B cell (primary cell): ENCODE measurements around the gene TRIM38.

Source experiments
- EZH2 ChIP-seq: IDR thresholded peaks from 2 replicates; pipeline ENCODE4 v1.6.1; 2012; ENCODE audit warnings: borderline replicate concordance, low read depth, mild to moderate bottlenecking, moderate library complexity, low read length; ENCODE audit not compliant: insufficient read depth, poor library complexity, severe bottlenecking
- TF ChIP-seq, protein P1 (sequence below): fragments of 200-600 bp; IDR thresholded peaks from one replicate; pipeline ENCODE4 v1.8.0; 2022; ENCODE audit warnings: antibody characterized with exemption, mild to moderate bottlenecking

DNA sequence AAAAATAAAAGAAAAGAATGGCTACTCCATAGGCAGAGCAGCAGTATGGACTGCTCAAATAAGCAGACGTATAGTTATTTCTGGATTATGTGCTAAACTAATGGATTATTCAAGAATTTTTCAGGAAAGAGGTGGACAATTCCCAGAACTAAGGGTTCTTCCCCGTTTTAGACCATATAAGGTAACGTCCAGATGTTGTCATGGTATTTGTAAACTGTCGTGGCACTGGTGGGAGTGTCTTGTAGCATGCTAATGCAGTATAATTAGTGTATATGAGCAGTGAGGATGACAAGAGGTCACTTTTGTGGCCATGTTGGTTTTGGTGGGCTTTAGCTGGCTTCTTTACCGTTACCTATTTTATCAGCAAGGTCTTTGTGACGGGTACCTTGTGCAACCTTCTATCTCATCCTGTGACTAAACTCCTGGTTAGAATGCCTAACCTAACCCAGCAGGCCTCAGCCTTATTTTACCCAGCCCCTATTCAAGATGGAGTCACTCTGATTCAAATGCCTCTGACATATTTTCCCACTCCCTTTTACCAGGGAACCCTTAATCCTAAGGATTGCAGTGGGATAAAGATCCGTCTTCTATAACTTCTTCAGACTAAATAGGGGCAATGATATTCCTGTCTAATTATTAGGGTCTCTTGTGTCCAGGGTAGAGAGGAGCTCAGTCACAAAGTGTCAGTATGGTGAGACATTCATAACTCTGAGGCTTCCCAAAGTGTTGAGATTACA, 11.1 kb upstream of the TRIM38 start:
- TF ChIP-seq, protein P1, sequence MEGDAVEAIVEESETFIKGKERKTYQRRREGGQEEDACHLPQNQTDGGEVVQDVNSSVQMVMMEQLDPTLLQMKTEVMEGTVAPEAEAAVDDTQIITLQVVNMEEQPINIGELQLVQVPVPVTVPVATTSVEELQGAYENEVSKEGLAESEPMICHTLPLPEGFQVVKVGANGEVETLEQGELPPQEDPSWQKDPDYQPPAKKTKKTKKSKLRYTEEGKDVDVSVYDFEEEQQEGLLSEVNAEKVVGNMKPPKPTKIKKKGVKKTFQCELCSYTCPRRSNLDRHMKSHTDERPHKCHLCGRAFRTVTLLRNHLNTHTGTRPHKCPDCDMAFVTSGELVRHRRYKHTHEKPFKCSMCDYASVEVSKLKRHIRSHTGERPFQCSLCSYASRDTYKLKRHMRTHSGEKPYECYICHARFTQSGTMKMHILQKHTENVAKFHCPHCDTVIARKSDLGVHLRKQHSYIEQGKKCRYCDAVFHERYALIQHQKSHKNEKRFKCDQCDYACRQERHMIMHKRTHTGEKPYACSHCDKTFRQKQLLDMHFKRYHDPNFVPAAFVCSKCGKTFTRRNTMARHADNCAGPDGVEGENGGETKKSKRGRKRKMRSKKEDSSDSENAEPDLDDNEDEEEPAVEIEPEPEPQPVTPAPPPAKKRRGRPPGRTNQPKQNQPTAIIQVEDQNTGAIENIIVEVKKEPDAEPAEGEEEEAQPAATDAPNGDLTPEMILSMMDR, result no peak
- no peak for TF ChIP-seq EZH2
